ENCODE data around the gene REG1B. TPM values are rescaled to one million over a fixed set of nuclear protein-coding genes. Genes with fewer than 3 reads are reported as not detected.

The REG1B gene
- total and polyA plus RNA-seq, 9 donors = 1.7 to 10.5 (median 8.1) TPM; not detected in 6

DNA sequence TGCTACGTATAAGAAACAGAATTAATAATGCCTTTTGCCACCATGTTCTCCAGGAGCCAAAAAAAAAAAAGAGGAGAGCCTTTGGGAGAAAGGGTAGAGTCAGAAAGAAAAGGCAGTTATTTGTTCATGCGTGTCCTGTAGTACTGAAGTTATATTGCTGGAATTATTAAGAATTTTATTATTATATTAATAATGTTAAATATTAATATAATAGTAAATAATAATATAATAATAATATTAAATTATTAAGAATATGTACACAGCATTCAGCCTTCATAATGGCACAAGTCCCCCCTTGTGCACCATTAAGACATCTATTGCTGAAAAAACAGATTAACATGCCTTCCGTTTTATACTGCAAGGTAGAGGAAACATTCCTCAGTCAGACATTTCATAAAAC, 40.6 kb upstream of the REG1B start:
- 84 to 92% (median 89%) methylated on average over 3 of the region's 3 CpGs for WGBS, 3 donors
- Histone ChIP-seq H3K9me3 (no peaks in the 10 kb centered on the region), H3K4me1 (ENCODE audit: insufficient read depth) (no peaks in the 10 kb centered on the region), H3K27ac (no peak overlapping the region), H3K4me3 (no peak overlapping the region), H3K36me3 (no peaks in the 10 kb centered on the region), H3K27me3 (no peaks in the 10 kb centered on the region)
- TF ChIP-seq, protein P1, sequence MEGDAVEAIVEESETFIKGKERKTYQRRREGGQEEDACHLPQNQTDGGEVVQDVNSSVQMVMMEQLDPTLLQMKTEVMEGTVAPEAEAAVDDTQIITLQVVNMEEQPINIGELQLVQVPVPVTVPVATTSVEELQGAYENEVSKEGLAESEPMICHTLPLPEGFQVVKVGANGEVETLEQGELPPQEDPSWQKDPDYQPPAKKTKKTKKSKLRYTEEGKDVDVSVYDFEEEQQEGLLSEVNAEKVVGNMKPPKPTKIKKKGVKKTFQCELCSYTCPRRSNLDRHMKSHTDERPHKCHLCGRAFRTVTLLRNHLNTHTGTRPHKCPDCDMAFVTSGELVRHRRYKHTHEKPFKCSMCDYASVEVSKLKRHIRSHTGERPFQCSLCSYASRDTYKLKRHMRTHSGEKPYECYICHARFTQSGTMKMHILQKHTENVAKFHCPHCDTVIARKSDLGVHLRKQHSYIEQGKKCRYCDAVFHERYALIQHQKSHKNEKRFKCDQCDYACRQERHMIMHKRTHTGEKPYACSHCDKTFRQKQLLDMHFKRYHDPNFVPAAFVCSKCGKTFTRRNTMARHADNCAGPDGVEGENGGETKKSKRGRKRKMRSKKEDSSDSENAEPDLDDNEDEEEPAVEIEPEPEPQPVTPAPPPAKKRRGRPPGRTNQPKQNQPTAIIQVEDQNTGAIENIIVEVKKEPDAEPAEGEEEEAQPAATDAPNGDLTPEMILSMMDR (IDR thresholded peaks at IDR 0.05) = no peak
- TF ChIP-seq POLR2A (IDR thresholded peaks at IDR 0.05) (no peak), EP300 (IDR thresholded peaks at IDR 0.05) (no peak)
- no peak for DNase-seq
- intact Hi-C loops (cut with DNase I) = no loop called here

DNA sequence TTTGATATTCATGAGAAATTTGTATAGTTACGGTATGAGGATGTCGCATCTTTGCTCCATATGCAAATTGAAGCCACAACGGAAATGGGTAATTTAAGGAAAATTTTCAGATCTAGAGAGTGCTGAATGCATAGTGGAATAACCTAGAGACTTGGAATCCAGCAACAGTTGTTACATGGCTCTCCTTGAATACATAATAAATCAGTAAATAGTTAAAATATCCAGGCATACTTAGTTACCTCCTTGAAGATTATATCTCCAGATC, 37.9 kb upstream of the REG1B start:
- 92 to 93% (median 92%) methylated on average over 3 of the region's 3 CpGs for WGBS, 3 donors

DNA sequence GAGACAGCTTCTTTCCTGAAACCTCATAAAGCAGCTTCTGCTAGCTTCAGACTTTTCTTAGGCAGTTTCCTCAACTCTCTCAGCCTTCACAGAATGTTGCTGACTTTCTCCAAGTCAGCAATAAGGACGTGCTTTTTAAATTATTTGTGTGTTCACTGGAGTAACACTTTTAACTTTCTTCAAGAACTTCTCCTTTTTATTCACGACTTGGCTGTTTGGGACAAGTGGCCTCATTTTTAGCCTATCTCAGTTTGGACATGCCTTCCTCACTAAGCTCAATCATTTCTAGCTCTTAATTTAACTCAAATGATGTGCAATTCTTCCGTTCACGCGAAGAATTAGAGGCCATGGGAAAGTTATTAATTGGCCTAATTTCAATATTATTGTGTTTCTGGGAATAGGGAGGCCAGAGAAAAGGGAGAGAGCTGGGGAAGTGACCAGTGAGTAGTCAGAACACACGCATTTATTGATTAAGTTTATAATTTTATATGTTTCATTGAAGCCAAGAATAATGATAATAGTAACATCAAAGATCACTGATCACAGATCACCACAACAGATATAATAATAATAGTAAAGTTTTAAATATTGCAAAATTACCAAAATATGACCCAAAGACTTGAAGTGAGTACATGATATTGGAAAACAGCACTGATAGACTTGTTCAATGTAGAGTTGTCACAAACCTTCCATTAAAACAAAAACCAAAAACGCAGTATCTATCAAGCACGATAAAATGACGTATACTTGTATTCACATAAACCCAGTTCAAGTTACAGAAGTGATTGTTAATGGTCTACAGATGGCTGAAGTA, 37.3 kb upstream of the REG1B start:
- intact Hi-C loops (cut with DNase I) = no loop called here
- no peak overlapping the region for H3K27ac ChIP-seq
- H3K9me3 ChIP-seq = no peaks in the 10 kb centered on the region
- H3K27me3 ChIP-seq = no peaks in the 10 kb centered on the region
- TF ChIP-seq EP300 (IDR thresholded peaks at IDR 0.05) = no peak
- TF ChIP-seq POLR2A (IDR thresholded peaks at IDR 0.05) = no peak
- TF ChIP-seq, protein P1 (IDR thresholded peaks at IDR 0.05) = no peak
- DNase-seq = no peak
- no peaks in the 10 kb centered on the region for H3K4me1 ChIP-seq (ENCODE audit: insufficient read depth)
- no peak overlapping the region for H3K4me3 ChIP-seq
- 78 to 90% (median 85%) methylated on average over 9 of the region's 9 CpGs for WGBS, 3 donors
- no peaks in the 10 kb centered on the region for H3K36me3 ChIP-seq

More for the DNA sequence above, 37.9 kb upstream of the REG1B start:
- no peak for DNase-seq
- Histone ChIP-seq H3K4me3 (no peak overlapping the region), H3K27me3 (no peaks in the 10 kb centered on the region), H3K9me3 (no peaks in the 10 kb centered on the region), H3K27ac (no peak overlapping the region), H3K36me3 (no peaks in the 10 kb centered on the region), H3K4me1 (ENCODE audit: insufficient read depth) (no peaks in the 10 kb centered on the region)
- TF ChIP-seq POLR2A (IDR thresholded peaks at IDR 0.05) = no peak
- no peak for TF ChIP-seq EP300 (IDR thresholded peaks at IDR 0.05)
- TF ChIP-seq, protein P1 (IDR thresholded peaks at IDR 0.05) = no peak
- intact Hi-C loops (cut with DNase I) = no loop called here

DNA sequence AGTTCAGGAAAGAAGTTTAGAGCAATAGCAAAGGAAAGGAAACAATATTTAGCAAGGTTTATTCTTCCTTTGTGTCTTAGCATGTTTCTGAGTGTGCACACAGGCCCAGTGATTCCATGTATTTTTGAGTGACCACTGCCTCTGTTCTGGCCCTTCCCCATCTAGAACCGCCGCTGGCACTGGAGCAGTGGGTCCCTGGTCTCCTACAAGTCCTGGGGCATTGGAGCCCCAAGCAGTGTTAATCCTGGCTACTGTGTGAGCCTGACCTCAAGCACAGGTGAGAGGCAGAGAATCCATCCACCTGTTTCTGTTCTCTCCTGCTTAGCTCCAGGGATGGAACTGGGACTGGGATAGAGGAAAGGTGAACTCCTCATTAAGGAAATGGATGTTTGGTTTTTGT, 34.9 kb upstream of the REG1B start:
- 93 to 97% (median 93%) methylated on average over 2 of the region's 2 CpGs for WGBS, 3 donors
- Histone ChIP-seq H3K4me3 (no peak overlapping the region), H3K4me1 (ENCODE audit: insufficient read depth) (no peaks in the 10 kb centered on the region), H3K27ac (no peak overlapping the region), H3K9me3 (no peaks in the 10 kb centered on the region), H3K36me3 (no peaks in the 10 kb centered on the region), H3K27me3 (no peaks in the 10 kb centered on the region)
- intact Hi-C loops (cut with DNase I) = no loop called here
- no peak for DNase-seq
- TF ChIP-seq POLR2A (IDR thresholded peaks at IDR 0.05) = no peak
- TF ChIP-seq, protein P1 (IDR thresholded peaks at IDR 0.05) = no peak
- TF ChIP-seq EP300 (IDR thresholded peaks at IDR 0.05) = no peak

Measured in ovary (tissue), 9 donors.